ENCODE results near the gene ZNF689. TPM values are rescaled to one million over a fixed set of nuclear protein-coding genes. Genes with fewer than 3 reads are reported as not detected.
A peak's percentile ranks its signal among the peaks of the same experiment; 100 is the strongest.

ZNF689 gene
- total and polyA plus RNA-seq, 2 of the 4 experiments (the other 2 are of a cell fraction) = 2.7 to 2.9 TPM

- no peak for TF ChIP-seq SMC3 (IDR thresholded peaks at IDR 0.05; ENCODE audit: low read depth, low read length)
These were observed 7.4 kb downstream of the ZNF689 start (continued) for GRCh38 chr16:30602616-30603277.

- dilution Hi-C loops (cut with HindIII; ENCODE audit: low sequenced_read_pairs, unreplicated experiment) = no loop called here
- intact Hi-C loops (cut with micrococcal nuclease) = no loop called here
- Histone ChIP-seq H2BK20ac (ENCODE audit: low read depth, low read length) (no peak overlapping the region), H4K8ac (ENCODE audit: low read depth in 2 of 2, low read length in 2 of 2) (no peak overlapping the region), H2AK9ac (replicated peaks; ENCODE audit: low read depth, low read length, poor library complexity) (no peak overlapping the region), H2AFZ (replicated peaks; ENCODE audit: low read length, poor library complexity) (no peak overlapping the region), H3K27me3 (ENCODE audit: control insufficient read depth, insufficient read depth, low read length) (no peaks in the 10 kb centered on the region), H3K36me3 (ENCODE audit: control insufficient read depth, insufficient read depth, low read length) (peaks cover 20% of the 10 kb centered on the region), H3K9me1 (ENCODE audit: insufficient read depth, low read length) (no peaks in the 10 kb centered on the region; the same call in 1 of the 2 replicates), H3K14ac (replicated peaks; ENCODE audit: low read depth, low read length) (no peak overlapping the region), H3K9ac (ENCODE audit: low read depth, low read length) (no peak overlapping the region), H3K18ac (ENCODE audit: low read depth, low read length) (no peak overlapping the region), H3K27ac (ENCODE audit: insufficient read depth, low read length) (peak overlapping the region; percentile 21; the same call in 1 of the 2 replicates), H2BK120ac (ENCODE audit: low read depth, low read length) (no peak overlapping the region), H3K79me1 (ENCODE audit: low read depth in 1 of 2, low read length in 2 of 2) (0 out of 4 replicates have a peak, but pooled peaks cover 0 to 6% of the 10 kb centered on the region in 2 experiments), H2AK5ac (ENCODE audit: low read depth, low read length) (no peak overlapping the region), H3K4ac (ENCODE audit: low read depth, low read length) (no peak overlapping the region), H4K20me1 (ENCODE audit: insufficient read depth, low read length) (no peaks in the 10 kb centered on the region), H3K4me2 (ENCODE audit: low read depth, low read length) (no peak overlapping the region), H4K91ac (ENCODE audit: insufficient read depth, low read depth, low read length) (no peak overlapping the region), H3K23ac (ENCODE audit: low read depth, low read length) (no peak overlapping the region), H4K5ac (ENCODE audit: low read depth, low read length) (no peak overlapping the region), H2BK15ac (ENCODE audit: low read depth, low read length) (no peak overlapping the region), H3K4me3 (ENCODE audit: insufficient read depth, low read depth, low read length) (no peak overlapping the region), H2BK5ac (ENCODE audit: low read depth, low read length, poor library complexity, severe bottlenecking) (no peak overlapping the region), H3K56ac (ENCODE audit: extremely low read depth, insufficient read depth, low read length) (no peak overlapping the region), H3K9me3 (ENCODE audit: control insufficient read depth, insufficient read depth, low read length) (no peaks in the 10 kb centered on the region; the same call in 1 of the 2 replicates), H3K4me1 (ENCODE audit: control insufficient read depth, insufficient read depth, low read length) (peaks cover 6% of the 10 kb centered on the region; the same call in 1 of the 2 replicates)
- no peak for ATAC-seq (ENCODE audit: low read depth)
- WGBS, 2 experiments (ENCODE audit: extremely low coverage in 2 of 2, insufficient read length in 1 of 2) = no CpG with 5 or more reads among the region's 4 CpGs
- CTCF ChIA-PET = interaction anchor here (0.5 kb wide), 1 partner anchor 13 kb away, joined by 4 read pairs; no protein-coding TSS in a partner anchor
- in situ Hi-C loops (cut with MboI; ENCODE audit: low sequenced_read_pairs) = no loop called here
- BruUV-seq (replicated peaks) = no TSS peak
- TF ChIP-seq RCOR1 (IDR thresholded peaks at IDR 0.05; ENCODE audit: insufficient replicate concordance, low read length) = no peak
- TF ChIP-seq MXI1 (IDR thresholded peaks at IDR 0.05; ENCODE audit: borderline replicate concordance, low read depth, low read length) = no peak
- TF ChIP-seq CTCF (conservative IDR thresholded peaks at IDR 0.05; ENCODE audit: low read depth, low read length) = no peak
- TF ChIP-seq POLR2A (IDR thresholded peaks at IDR 0.05; ENCODE audit: low read depth, low read length) = no peak
- no peak for TF ChIP-seq RAD21 (IDR thresholded peaks at IDR 0.05; ENCODE audit: low read length)
- no peak for TF ChIP-seq MAZ (IDR thresholded peaks at IDR 0.05; ENCODE audit: borderline replicate concordance, low read depth, low read length)
- no peak for DNase-seq
- POLR2A ChIA-PET (ENCODE audit: unreplicated experiment) = no interaction called here
These were observed 8.2 kb downstream of the ZNF689 start for GRCh38 chr16:30601966-30602365.

All from IMR-90 (cell line).